Measurements from ENCODE around the gene OBI1.

The OBI1 gene, protein sequence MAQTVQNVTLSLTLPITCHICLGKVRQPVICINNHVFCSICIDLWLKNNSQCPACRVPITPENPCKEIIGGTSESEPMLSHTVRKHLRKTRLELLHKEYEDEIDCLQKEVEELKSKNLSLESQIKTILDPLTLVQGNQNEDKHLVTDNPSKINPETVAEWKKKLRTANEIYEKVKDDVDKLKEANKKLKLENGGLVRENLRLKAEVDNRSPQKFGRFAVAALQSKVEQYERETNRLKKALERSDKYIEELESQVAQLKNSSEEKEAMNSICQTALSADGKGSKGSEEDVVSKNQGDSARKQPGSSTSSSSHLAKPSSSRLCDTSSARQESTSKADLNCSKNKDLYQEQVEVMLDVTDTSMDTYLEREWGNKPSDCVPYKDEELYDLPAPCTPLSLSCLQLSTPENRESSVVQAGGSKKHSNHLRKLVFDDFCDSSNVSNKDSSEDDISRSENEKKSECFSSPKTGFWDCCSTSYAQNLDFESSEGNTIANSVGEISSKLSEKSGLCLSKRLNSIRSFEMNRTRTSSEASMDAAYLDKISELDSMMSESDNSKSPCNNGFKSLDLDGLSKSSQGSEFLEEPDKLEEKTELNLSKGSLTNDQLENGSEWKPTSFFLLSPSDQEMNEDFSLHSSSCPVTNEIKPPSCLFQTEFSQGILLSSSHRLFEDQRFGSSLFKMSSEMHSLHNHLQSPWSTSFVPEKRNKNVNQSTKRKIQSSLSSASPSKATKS

DNA sequence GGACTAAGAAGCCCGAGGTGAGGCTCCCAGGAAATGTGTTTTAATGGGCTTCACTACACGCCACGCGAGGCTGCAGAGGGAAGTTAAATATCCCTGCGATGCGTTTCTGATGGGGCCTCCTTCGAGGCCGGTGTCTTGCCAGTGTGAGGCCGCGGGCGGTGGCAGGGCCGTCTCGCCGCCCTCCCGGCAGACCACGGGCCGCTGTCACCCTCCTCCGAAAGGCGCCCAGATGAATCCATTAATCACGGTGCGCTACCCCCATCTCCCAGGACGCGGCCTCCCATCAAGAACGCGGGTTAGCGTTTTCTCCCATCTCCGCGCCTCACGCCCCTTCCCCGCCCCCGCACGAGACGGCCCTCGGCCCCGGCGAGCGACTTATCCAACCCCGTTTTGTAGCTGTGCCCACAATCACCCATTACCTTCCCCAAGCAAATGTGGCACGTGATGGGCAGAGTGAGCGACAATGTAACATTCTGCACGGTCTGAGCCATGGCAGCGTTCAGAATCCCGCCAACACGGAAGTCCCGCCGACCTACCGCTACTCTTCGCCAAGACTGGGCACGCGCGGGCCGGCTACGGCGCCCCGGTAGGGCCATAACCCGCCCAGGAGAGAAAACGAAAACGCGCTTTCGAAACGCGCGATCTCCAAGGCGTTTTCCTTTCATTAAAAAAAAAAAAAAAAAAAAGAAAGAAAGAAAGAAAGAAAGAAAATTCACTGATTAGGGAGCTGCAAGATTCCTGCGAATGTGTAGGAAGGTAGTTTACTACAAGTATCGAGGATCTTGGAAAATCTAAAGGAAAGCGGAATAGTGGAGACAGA lies at the start of gene OBI1:
TSS of gene OBI1 (minus strand) at position 526 of the 820 bp plus-strand sequence. CDS start at position 491, 35 bp downstream.
- peak; percentile 84 for DNase-seq

DNA sequence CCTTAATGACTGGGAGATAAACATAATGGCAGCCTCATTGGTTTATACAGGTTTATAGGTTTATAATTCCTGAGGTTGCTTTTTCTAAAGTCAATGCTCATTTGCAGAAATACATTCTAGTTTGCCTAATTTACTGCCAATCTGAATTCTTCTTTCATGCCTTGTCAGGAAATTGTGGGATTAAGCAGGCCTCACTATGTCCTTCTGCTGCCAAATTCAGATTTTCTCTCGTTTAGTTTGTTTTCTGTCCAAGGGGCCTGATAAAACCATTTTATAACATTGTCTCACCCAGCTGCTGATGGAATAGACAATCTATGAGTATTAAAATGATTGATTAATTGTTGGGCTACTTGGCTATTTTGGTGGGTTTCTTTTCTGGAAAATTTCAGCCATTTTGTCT lies 42.4 kb upstream of the OBI1 start:
- no peak for DNase-seq

DNA sequence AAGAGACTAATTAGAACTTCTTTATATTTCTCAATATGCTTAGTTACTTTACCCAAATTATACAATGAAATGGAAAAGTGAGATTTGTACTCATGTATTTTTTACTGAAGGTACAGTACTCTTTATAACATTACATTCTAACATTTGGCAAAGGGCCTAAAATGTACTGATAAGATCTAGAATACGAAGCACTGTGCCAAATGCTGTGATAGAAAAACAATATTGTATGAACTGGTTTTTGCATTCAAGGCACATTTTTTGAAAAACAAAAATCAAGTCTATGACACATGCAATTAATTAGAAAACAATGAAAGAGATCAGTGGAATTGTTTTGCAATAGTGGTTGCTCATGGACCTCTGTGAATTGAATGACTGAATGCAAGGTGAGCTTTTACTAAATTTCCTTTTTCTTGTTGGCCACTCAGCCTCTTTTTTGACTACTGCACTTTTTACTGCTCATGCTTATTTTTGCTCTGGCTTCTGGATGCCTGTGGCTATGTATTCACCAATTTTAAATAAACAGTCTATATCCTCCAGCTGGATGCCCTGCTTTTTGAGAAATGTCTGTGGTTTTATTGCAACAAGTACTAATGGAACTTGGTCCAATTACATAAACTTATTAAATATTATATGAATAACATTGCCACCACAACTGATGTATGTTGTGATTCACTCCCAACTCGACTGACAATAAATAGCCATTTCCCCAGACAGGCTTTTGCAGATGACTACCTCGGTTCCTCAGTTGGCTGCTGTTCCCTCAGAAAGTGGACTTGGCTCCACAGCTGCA lies 41.4 kb upstream of the OBI1 start:
- no peak for DNase-seq

DNA sequence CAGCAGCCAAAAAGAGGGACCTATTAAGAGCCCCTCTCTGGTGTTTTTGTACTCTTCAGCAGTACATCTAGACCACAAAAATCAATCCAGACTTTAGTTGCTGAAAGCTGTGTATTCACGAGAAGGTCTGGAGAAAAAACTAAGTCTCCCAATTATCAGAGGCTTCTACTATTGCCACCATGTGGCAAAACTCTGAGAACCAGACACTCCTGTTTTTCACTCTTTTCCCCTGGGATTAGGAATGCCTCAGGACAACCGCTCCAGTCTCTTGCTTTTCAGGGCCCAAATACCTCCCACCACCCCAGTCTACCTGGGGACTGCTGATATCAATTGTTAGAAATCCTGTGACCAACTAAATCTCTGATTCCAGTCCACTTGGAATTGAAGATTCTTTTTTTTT lies 30.1 kb upstream of the OBI1 start:
- no peak for DNase-seq

DNA sequence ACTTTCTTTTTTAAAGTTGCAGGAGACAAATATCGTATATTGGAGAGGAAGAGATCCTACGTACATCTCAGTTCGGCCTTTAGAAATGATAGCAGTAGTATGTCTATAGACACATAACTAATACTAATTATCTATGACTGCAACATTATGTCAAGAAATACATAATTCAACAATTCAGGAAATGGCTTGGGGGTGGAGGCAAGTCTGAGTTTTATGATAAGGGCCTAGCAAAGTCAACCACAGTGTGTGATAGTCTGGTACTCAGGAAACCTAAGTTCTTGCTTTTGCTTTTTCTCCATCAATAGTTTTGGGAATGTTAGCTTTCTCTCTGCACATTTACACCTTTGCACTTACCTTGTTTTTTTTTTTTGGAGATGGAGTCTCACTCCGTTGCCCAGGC lies 27.5 kb upstream of the OBI1 start:
- no peak for DNase-seq

DNA sequence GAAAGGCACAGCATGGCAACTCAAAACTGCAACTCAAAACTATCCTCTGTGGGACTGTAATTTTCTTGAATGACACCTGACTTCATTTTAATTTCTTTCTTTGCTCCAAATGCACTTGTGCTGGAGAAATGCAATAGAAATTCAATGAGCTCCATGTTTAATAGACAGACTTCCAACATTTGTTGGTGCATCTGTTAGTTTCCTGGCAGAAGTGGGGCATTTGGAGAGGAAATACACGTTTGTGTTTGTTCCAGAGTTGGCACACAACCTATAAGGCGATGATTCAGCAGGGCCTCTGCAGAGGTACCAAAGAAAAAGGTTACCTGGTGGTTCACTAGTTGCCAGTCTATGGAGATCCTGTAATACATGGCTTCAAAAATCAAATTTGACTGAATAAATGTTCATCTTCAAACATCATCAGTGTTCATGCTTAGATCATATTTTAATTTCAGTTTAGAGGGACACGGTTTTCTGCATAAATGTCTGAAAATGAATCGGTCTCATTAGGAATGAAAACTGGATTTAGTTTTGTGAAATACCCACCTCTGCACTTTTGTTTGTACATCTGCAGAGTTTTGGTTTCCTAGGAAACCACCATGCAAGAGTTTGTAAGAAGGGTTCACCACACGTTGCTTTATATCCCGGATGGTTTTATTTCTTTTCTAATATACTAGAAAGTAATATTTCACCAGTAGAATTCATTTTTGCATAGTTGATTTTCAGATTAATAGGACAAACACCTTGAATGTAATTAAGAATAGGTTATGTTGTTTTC lies 21.8 kb upstream of the OBI1 start:
- DNase-seq = no peak

DNA sequence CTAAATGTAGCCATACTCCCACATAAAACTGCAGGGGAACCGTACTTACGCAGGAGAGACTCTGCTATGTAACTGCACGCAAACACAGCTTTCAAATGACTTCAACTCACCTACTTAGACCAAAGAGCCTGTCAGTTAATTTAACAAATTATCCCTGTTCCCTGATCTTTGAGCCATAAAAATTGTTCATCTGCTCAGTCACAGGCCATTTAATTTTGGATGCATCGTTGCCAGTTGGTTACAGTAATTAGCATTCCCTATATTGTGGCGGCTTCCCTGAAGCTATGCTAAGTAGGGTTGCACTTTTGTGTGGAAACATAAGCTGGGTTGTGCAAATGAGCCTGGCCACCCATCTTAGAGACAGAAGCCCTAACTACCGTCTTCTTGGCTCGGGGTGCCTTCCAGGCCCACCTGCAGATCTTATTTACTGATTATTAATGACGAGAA lies 21.2 kb upstream of the OBI1 start:
- DNase-seq = no peak

DNA sequence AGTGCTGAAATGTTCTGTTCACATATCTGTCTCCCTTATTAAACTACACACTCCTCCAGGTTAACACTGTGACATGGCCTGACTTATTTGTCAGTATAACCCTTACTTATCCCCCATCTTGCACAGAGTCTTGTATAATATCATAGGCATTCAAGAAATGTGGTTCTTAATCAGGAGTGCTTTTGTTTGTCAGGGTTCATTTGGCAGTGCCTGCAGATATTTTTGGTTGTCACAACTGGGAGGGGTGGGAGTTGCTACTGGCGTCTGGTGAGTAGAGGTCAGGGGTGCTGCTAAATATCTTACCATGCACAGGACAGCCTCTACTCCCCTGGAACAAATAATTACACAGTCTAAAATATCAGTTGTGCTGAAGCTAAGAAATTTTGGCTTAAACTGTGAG lies 20.4 kb upstream of the OBI1 start:
- DNase-seq = no peak

DNA sequence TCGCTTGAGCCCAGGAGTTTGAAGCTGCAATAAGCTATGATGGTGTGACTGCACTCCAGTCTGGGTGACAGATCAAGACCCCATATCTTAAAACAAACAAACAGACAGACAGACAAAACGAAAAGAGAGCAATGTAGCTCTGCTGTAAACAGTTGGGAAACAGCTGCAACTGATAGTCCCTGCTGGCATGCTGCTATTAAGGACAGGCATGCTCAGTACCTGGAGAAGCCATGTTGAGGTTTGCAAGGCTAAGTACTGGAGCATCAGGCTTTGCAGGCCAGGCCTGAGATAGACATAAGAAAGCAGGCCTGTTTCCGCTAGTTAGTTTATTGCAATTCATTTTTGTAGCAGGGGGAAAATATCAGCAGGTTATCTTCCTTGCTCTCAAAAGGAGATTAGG lies 16.2 kb upstream of the OBI1 start:
- DNase-seq = no peak

DNA sequence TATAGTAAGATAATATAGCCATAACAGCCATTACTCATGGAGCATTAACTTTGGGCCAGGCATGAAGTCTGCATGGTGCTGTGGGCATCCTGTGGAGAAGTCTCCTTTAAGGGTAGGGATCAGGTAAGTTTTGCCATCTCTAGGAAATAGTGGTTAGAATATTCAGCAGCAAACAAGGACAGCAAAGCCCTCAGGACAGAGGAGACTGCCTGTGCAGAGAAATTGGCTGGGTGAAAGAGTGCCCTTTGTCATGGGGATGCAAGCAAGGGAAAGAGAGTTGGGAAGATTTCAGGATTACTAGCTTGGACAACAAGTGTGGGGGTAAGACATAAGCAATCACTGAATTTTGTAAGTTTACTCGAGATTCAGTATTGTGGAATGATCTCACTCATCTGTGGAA lies 15.7 kb upstream of the OBI1 start:
- no peak for DNase-seq

DNA sequence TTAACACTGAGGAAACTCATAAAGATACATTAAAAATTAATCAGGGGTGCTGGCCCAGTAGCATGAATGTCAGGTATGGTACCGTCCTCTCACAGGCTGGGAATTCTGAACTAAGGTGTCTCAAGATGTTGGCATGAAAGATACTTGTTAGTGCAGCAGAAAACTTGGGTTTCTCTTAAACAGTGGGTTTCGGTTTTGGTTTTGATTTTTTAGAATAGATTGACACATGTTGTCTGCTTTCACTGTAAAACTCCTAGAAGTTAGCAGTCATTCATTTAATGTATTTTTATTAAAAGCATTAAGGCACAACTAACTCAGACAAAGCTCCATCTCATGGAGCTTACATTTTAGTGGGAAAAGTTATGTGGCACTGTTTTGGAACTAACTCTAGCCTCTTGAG lies 3.5 kb upstream of the OBI1 start:
- DNase-seq = no peak

DNA sequence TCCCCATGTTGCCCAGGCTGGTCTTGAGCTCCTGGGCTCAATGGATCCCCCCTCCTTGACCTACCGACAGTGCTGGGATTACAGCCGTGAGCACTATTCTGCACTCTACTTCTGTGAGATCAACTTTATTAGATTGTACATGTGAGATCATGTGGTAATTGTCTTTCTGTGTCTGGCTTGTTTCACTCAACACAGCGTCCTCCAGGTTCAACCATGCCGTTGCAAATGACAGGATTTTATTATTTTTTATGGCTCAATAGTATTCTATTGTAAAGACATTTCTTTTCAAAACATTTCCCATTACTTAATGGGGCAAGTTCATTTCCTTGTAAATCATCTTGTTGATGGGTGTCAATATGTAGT lies 1.5 kb upstream of the OBI1 start:
- no peak for DNase-seq

DNA sequence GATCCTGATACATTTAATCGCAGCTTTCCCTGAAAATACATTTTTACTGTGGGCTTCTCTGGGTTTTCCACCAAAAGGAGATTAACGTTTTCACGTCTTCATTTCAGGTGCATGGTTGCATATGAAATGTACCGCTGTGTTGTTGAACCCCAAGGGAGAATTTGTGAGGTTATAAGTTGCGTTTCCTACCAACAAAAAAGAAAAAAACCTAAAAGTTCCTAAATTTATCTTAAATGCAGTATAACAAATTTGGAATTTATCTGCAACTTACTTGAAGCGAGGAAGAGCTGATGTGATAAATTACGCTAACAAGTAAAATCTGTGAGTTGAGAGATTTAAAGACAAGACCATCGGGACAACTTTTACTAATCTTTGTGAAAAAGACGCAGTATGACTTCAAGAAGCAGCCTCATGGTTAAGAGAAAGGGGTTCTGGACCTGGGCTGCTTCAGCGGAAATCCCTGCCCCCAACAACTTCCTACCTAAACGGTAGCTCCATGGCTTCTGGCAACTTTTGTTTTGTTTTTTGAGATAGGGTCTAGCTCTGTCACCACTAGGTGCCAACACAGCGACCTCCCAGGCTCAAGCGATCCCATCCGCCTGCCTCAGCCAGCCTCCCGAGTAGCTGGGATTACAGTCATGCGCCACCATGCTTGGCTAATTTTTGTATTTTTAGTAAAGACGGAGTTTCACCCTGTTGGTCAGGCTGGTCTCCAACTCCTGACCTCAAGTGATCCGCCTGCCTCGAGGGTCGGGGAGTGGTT lies 958 bp upstream of the OBI1 start:
- DNase-seq = peak in 1 of 2 donors; percentile 23

DNA sequence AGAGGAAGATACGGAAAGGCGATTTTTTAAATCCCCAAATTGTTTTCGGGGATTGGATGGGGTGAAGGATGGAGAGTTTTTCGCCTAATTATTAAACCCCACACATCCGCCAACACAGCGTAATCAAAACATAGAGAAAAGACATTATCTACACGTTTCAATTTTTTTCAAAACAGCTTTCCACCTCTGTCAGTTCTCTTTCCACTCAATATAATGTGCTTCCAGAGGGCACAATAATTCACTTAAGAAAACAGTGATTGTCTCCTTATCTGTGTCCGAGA lies 435 bp upstream of the OBI1 start:
- no peak for DNase-seq

DNA sequence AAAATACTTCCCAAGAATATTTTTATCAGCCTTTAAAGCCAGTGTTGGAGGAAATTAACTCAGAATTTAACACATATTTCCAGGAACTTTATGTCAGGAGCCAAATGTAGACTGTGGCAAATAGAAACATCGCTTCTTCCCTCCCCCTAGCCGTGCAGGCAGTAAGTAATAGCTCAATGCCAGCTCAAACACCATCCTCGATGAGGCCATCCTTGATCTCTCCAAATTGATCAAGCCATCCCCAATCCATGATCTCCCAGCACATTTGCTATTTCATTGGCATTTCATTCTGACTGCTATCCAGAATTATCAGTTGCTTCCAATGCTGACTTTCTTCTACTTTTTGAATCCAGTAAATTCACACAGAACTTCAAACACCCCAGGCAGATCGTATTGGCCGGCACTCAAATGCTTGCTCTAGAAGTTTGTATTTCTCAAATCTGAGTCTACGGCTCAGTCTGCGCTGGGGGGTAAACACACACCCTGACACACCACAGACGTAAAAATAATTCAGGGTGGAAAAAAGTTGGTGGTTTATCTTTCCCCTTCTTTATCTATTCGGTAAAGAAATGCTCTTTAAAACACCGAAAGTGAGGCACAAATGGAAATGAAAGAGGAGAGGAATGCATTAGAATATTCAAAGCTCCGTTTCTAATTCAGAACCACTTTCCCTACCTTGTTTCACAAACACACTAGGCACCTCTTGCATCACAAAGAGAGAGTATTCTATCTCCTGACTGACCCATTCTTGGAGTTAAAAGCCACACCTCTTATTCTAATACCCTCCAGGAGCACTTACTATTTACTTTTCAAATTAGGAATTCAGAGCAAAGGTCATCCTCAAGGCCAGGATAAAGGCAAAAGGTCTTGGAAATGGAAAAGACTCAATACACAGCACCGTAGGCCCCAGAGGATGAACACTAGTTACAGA lies 991 bp downstream of the OBI1 start:
- no peak for DNase-seq

DNA sequence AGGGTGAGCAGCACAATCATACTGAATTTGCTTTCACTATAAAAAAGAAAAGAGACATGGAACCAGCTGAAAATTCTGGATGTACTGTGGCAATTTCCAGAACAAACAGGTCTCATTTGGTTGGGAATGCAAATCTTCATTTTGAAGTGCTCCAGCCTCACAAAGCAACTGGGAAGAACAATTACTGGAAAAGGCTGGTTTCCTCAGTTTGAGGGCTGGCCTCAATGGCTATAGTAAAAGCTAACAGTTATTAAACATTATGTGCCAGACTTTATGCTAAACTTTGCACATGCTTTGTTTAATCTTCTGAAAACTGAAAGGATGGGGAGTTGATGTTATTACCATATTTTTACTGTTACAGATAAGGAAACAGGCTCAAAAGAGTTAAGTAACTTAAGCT lies 3.0 kb downstream of the OBI1 start:
- no peak for DNase-seq

DNA sequence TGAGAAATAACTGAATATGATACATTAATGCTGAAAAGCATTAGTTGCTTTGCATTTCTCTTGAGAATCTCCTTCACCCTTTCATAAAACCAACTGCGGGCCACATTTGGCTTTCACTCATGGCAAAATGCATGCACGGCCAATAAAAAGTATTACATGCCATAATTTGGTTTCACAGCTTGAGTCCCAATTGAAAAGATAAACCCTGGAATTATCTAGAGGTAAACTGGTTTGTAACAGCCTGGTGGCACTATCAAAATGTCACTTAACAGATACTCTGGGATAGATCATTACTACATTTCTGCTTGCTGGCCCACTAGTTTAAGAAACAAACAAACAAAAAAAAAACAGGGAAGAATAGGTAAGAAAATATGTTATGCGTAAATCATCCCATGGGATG lies 3.9 kb downstream of the OBI1 start:
- DNase-seq = no peak

DNA sequence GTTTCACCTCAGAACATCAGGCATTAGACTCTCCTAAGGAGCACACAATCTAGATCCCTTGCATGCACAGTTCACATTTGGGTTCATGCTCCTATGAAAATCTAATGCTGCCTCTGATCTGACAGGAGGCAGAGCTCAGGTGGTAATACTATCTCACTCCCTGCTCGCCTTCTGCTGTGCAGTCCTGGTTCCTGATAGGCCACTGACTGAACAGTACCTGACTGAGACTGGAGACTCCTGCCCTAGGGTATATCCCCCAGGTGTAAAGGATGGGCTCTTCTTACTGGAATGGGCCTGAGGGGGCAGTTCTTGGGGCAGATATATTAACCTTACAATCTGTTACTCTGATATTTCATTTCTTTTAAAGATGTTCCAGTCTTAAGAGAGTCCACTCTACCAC lies 6.3 kb downstream of the OBI1 start:
- DNase-seq = no peak

DNA sequence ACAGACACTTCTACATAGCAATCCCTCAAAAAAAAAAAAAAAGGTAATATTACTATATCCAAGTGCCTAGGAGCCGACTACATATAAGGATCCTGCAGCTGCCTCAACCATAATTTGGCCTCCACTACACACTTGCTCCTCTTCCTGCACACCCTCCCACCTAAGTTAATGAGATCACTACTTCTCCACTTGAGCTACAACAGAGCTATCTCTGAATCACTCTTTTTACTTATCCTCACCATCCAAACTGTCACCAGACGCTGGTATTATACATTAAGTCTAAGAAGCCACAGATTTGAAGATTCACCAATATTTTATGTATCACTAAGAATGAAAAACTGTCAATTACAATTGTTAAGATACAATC lies 8.3 kb downstream of the OBI1 start:
- no peak for DNase-seq

DNA sequence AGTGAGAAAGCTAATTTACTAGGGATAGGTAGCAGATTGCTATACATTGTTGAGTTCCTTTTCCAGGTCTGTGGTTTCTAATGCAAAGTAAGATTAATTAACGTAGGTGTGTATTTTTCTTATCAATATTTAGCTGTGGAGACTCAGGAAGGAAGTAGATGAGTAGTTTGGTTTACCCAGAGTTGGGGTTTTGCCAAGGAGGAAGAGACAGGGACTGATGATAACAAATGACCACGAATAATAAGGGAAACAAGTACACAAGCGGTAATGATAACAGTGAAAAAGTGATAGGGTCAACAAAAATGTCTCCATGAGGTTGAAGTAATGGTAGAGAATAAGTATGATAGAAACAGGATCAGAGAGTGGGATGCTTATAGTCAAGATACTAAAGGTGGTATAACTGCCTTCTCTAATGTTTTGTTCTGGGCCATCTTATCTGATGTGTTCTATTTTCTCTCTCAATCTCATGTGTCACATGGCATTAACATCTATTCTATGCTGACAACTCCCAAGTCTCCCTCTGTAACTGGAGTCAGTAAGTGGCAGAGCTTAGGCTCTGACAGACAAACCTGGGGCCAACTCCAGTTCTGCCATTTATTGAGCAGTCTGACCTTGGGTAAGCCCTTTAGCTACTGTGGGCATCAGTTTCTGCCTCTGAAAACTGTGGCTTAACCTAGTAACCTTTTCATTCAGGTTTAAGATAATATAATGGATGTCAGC lies 8.8 kb downstream of the OBI1 start:
- no peak for DNase-seq

Data from stimulated activated CD4-positive, alpha-beta T cell treated with anti-CD3 and anti-CD28 coated beads, Interleukin-2, amount 100 ng/mL, for 48 hours (primary cell).